Measurements from ENCODE around the gene YPEL3. TPM values are rescaled to one million over a fixed set of nuclear protein-coding genes. Genes with fewer than 3 reads are reported as not detected.

The YPEL3 gene
- total RNA-seq, 3 donors from 2014 or later (not counting 1 experiment from before 2014, with no cell fraction given), result 148 to 177 (median 160) TPM

DNA sequence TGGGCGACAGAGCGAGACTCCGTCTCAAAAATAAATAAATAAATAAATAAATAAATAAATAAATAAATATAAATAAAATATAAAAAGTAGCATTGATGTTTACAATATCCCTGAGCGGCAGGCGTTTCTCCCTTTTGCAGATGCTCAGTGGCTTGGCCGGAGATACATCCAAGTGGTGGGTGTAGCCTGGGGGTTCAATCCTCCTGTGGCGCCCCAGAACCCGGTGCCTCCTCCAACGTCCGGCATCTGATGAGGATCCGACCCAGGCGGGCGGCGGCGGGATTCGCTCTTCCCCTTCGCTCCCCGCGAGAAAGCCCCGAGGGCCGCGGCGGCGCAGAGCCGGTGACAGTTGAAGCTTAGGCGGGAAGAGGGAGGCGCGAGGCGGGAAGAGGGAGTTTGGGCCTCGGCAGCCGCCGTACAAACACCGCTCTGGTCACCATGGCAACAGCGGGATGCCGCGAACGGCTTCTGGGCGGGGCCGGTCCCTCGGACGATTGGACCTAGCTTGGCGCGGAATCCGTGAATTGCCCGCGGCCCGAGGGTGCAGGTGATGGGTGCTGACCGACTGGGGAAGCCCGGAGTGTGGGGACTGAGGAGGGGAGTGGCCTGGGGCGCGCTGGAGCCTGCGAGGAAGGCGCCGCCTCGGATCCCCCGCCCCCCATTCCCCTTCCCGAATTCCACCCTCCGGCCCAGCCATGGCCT, 43.2 kb downstream of the YPEL3 start:
- WGBS (ENCODE audit: insufficient coverage), result 0% methylated on average over 55 of the region's 58 CpGs
- peaks cover 14% of the 10 kb centered on the region for H3K4me1 ChIP-seq (ENCODE audit: control insufficient read depth, insufficient read depth, low read length)
- Mint-ChIP-seq H3K9me3 (no peaks in the 10 kb centered on the region), H3K27ac (peak overlapping the region; percentile 58 to 89), H3K27me3 (ENCODE audit: low read depth in 2 of 2) (no peaks in the 10 kb centered on the region), H3K4me1 (peaks cover 0 to 22% of the 10 kb centered on the region in 2 donors), H3K4me3 (peak overlapping the region; percentile 88), H3K36me3 (no peaks in the 10 kb centered on the region)
- H3K4me3 ChIP-seq (ENCODE audit: low read length), result peak overlapping the region; percentile 46
- ATAC-seq, result peak; percentile 80 to 90 (median 89)
- H3K27me3 ChIP-seq (ENCODE audit: control insufficient read depth, insufficient read depth, low read length), result no peaks in the 10 kb centered on the region
- H3K27ac ChIP-seq (ENCODE audit: low read length), result no peak overlapping the region
- no peaks in the 10 kb centered on the region for H3K36me3 ChIP-seq (ENCODE audit: control insufficient read depth, insufficient read depth, low read length)
- intact Hi-C loops (cut with micrococcal nuclease), result no loop called here
- peak; percentile 86 to 93 for DNase-seq
- no peaks in the 10 kb centered on the region for H3K9me3 ChIP-seq (ENCODE audit: control insufficient read depth, insufficient read depth, low read length)
- TF ChIP-seq, protein P1, sequence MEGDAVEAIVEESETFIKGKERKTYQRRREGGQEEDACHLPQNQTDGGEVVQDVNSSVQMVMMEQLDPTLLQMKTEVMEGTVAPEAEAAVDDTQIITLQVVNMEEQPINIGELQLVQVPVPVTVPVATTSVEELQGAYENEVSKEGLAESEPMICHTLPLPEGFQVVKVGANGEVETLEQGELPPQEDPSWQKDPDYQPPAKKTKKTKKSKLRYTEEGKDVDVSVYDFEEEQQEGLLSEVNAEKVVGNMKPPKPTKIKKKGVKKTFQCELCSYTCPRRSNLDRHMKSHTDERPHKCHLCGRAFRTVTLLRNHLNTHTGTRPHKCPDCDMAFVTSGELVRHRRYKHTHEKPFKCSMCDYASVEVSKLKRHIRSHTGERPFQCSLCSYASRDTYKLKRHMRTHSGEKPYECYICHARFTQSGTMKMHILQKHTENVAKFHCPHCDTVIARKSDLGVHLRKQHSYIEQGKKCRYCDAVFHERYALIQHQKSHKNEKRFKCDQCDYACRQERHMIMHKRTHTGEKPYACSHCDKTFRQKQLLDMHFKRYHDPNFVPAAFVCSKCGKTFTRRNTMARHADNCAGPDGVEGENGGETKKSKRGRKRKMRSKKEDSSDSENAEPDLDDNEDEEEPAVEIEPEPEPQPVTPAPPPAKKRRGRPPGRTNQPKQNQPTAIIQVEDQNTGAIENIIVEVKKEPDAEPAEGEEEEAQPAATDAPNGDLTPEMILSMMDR (IDR thresholded peaks at IDR 0.05), result no peak

DNA sequence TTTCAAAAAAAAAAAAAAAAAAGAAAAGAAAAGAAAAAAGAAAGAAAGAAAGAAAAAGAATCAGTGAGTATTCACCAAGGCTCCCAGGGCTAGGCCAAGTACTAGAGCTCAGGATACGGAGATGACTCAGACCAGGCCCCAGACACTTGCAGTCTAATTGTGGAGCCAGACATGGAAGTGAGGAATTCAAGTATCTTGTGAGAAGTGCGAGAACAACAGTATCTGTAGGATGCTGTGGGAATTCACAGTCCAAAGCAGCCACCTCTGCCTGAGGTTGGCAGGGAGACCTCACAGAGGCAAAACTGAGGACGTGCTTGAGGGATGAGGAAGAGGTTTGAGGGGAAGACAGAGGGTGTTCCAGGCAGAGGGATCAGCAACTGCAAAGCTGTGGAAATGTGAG, 44.5 kb downstream of the YPEL3 start:
- Histone ChIP-seq H3K9me3 (ENCODE audit: control insufficient read depth, insufficient read depth, low read length) (no peaks in the 10 kb centered on the region), H3K27ac (ENCODE audit: low read length) (no peak overlapping the region), H3K4me3 (ENCODE audit: low read length) (no peak overlapping the region), H3K4me1 (ENCODE audit: control insufficient read depth, insufficient read depth, low read length) (peaks cover 14% of the 10 kb centered on the region), H3K36me3 (ENCODE audit: control insufficient read depth, insufficient read depth, low read length) (no peaks in the 10 kb centered on the region), H3K27me3 (ENCODE audit: control insufficient read depth, insufficient read depth, low read length) (no peaks in the 10 kb centered on the region)
- TF ChIP-seq, protein P1 (IDR thresholded peaks at IDR 0.05), result no peak
- 94% methylated on average over 3 of the region's 3 CpGs for WGBS (ENCODE audit: insufficient coverage)
- intact Hi-C loops (cut with micrococcal nuclease), result no loop called here
- Mint-ChIP-seq H3K27me3 (ENCODE audit: low read depth in 2 of 2) (no peaks in the 10 kb centered on the region), H3K4me1 (peaks cover 0 to 22% of the 10 kb centered on the region in 2 donors), H3K27ac (peak overlapping the region in 1 of 2 donors; percentile 29), H3K36me3 (no peaks in the 10 kb centered on the region), H3K4me3 (peak overlapping the region; percentile 74), H3K9me3 (no peaks in the 10 kb centered on the region)
- DNase-seq (no peak), ATAC-seq (no peak)

DNA sequence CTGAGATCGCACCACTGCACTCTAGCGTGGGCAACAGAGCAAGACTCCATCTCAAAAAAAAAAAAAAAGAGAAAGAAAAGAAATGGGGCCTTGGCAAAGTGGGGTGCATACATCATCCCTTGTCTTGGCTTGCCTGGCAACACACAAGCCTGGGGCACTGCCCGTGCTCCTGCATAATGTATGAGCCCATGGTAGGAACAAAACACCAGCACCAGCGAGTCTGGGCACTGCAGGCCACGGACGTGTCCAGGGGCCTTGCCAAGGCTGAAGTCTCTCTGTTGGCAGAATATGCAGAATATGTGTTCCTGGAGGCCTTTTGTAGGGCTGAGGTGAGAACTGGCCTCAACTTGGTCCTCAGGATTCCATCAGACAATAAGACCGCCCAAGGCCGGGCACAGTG, 46.1 kb downstream of the YPEL3 start:
- Mint-ChIP-seq H3K4me1 (peaks cover 0 to 26% of the 10 kb centered on the region in 2 donors), H3K4me3 (no peak overlapping the region), H3K27ac (peak overlapping the region in 1 of 2 donors; percentile 1), H3K27me3 (ENCODE audit: low read depth in 2 of 2) (no peaks in the 10 kb centered on the region), H3K9me3 (no peaks in the 10 kb centered on the region), H3K36me3 (no peaks in the 10 kb centered on the region)
- H3K27ac ChIP-seq (ENCODE audit: low read length), result no peak overlapping the region
- DNase-seq (no peak), ATAC-seq (no peak)
- TF ChIP-seq, protein P1 (IDR thresholded peaks at IDR 0.05), result no peak
- 95% methylated on average over 8 of the region's 8 CpGs for whole genome bisulfite sequencing (ENCODE audit: insufficient coverage)
- H3K4me1 ChIP-seq (ENCODE audit: control insufficient read depth, insufficient read depth, low read length), result peaks cover 14% of the 10 kb centered on the region
- intact Hi-C loops (cut with micrococcal nuclease), result no loop called here
- H3K9me3 ChIP-seq (ENCODE audit: control insufficient read depth, insufficient read depth, low read length), result no peaks in the 10 kb centered on the region
- H3K36me3 ChIP-seq (ENCODE audit: control insufficient read depth, insufficient read depth, low read length), result no peaks in the 10 kb centered on the region
- no peak overlapping the region for H3K4me3 ChIP-seq (ENCODE audit: low read length)
- no peaks in the 10 kb centered on the region for H3K27me3 ChIP-seq (ENCODE audit: control insufficient read depth, insufficient read depth, low read length)

DNA sequence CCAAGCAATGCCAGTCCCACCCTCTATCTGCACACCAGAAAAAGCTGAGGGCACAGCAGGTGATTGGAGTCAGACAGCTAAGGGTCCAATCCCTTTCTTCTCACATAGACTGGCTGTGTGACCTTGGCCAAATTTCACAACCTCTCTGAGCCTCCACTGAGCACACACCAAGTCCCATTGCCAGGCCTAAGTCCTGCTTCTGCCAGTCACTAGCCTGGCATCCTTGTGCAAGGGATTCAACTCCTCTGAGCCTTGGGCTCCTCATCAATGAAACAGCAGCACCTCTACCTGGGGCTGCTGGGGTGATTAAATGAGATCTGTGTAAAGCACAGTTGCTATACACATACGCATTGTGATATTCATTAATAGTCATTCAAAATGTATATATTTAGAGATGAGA, 49.4 kb downstream of the YPEL3 start:
- 100% methylated on average over 1 of the region's 1 CpG for WGBS (ENCODE audit: insufficient coverage)
- no peak overlapping the region for H3K27ac Mint-ChIP-seq
- H3K4me3 ChIP-seq (ENCODE audit: low read length), result no peak overlapping the region
- intact Hi-C loops (cut with micrococcal nuclease), result no loop called here
- no peaks in the 10 kb centered on the region for H3K27me3 ChIP-seq (ENCODE audit: control insufficient read depth, insufficient read depth, low read length)
- H3K27me3 Mint-ChIP-seq (ENCODE audit: low read depth in 2 of 2), result no peaks in the 10 kb centered on the region
- no peaks in the 10 kb centered on the region for H3K4me1 ChIP-seq (ENCODE audit: control insufficient read depth, insufficient read depth, low read length)
- no peaks in the 10 kb centered on the region for H3K9me3 ChIP-seq (ENCODE audit: control insufficient read depth, insufficient read depth, low read length)
- H3K36me3 Mint-ChIP-seq, result no peaks in the 10 kb centered on the region
- H3K36me3 ChIP-seq (ENCODE audit: control insufficient read depth, insufficient read depth, low read length), result no peaks in the 10 kb centered on the region
- peaks cover 0 to 9% of the 10 kb centered on the region in 2 donors for H3K4me1 Mint-ChIP-seq
- H3K27ac ChIP-seq (ENCODE audit: low read length), result no peak overlapping the region
- TF ChIP-seq, protein P1 (IDR thresholded peaks at IDR 0.05), result no peak
- no peak overlapping the region for H3K4me3 Mint-ChIP-seq
- no peaks in the 10 kb centered on the region for H3K9me3 Mint-ChIP-seq
- DNase-seq (no peak), ATAC-seq (no peak)

All from natural killer cell (primary cell).